ENCODE data around the gene DGCR8. TPM values are rescaled to one million over a fixed set of nuclear protein-coding genes. Genes with fewer than 3 reads are reported as not detected.

Gene DGCR8
- total RNA-seq, 3 donors from 2014 or later = 56.2 to 65.3 (median 60.9) TPM

DNA sequence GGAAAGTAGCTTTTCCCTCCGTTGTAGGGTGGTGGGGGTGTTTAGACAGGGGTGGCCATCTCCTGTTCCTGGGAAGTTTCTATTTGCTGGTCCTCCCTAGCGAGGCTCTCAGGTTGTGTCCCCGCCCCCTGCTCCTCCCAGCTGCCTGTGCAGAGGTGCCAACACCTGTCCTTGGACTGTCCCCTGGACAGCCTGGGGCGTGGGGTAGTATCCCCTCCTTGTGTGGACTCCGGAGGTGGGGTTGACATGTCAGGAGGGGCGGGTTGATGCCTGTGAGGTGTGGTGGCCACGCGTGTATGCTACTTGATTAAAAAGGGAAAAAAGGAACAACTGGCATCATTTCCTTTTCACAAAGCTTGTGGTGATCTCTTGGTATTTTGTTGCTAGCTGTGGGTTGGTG is 21.6 kb downstream of the DGCR8 start:
- H3K27me3 Mint-ChIP-seq (ENCODE audit: low read depth) = no peaks in the 10 kb centered on the region
- peaks cover 47% of the 10 kb centered on the region for H3K4me1 Mint-ChIP-seq (ENCODE audit: low read depth)
- no peaks in the 10 kb centered on the region for H3K9me3 Mint-ChIP-seq
- DNase-seq = no peak
- H3K4me3 Mint-ChIP-seq = no peak overlapping the region
- no peak for ATAC-seq
- H3K36me3 Mint-ChIP-seq (ENCODE audit: insufficient read depth) = peaks cover 26% of the 10 kb centered on the region

GRCh38 chr22:20102203-20102780 is 22.3 kb downstream of the DGCR8 start:
- peaks cover 20% of the 10 kb centered on the region for H3K36me3 Mint-ChIP-seq (ENCODE audit: insufficient read depth)
- H3K27me3 Mint-ChIP-seq (ENCODE audit: low read depth) = no peaks in the 10 kb centered on the region
- no peaks in the 10 kb centered on the region for H3K9me3 Mint-ChIP-seq
- peaks cover 45% of the 10 kb centered on the region for H3K4me1 Mint-ChIP-seq (ENCODE audit: low read depth)
- DNase-seq (no peak), ATAC-seq (no peak)
- H3K4me3 Mint-ChIP-seq = no peak overlapping the region

- H3K36me3 Mint-ChIP-seq (ENCODE audit: insufficient read depth) = peaks cover 7% of the 10 kb centered on the region
- no peaks in the 10 kb centered on the region for H3K27me3 Mint-ChIP-seq (ENCODE audit: low read depth)
- H3K9me3 Mint-ChIP-seq = no peaks in the 10 kb centered on the region
- ATAC-seq (no peak), DNase-seq (no peak)
- no peak overlapping the region for H3K4me3 Mint-ChIP-seq
- H3K4me1 Mint-ChIP-seq (ENCODE audit: low read depth) = peaks cover 17% of the 10 kb centered on the region
Observed at GRCh38 chr22:20105456-20106204, 25.6 kb downstream of the DGCR8 start.

- Mint-ChIP-seq H3K4me1 (ENCODE audit: low read depth) (peaks cover 10% of the 10 kb centered on the region), H3K27me3 (ENCODE audit: low read depth) (no peaks in the 10 kb centered on the region), H3K36me3 (ENCODE audit: insufficient read depth) (peaks cover 7% of the 10 kb centered on the region), H3K9me3 (no peaks in the 10 kb centered on the region), H3K4me3 (no peak overlapping the region)
- no peak for ATAC-seq
- no peak for DNase-seq
Observed at GRCh38 chr22:20106205-20106848, 26.3 kb downstream of the DGCR8 start.

DNA sequence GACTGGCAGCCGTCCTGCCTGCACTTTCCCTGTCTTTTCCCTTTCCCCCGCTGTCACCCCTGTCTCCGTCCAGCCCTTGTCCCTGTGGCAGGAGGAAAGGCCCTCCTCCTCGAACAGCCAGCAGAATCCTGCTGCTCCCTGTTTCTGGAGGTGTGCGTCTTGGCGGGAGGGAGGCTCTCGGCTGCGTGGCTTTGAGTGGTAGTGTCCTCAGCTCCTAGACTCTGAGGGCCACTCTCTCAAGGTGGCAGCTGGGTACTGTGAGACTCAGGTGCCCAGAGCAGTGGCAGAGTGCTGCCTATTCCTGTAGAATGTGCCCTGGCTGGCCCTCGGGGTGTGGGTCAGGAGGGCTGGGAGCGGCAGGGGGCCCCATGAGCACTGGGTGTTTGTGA is 26.8 kb downstream of the DGCR8 start:
- no peaks in the 10 kb centered on the region for H3K9me3 Mint-ChIP-seq
- no peak for ATAC-seq
- no peak for DNase-seq
- H3K27me3 Mint-ChIP-seq (ENCODE audit: low read depth) = no peaks in the 10 kb centered on the region
- H3K4me1 Mint-ChIP-seq (ENCODE audit: low read depth) = peaks cover 7% of the 10 kb centered on the region
- H3K4me3 Mint-ChIP-seq = no peak overlapping the region
- H3K36me3 Mint-ChIP-seq (ENCODE audit: insufficient read depth) = peaks cover 8% of the 10 kb centered on the region

- H3K36me3 Mint-ChIP-seq (ENCODE audit: insufficient read depth) = peaks cover 6% of the 10 kb centered on the region
- no peak overlapping the region for H3K4me3 Mint-ChIP-seq
- H3K4me1 Mint-ChIP-seq (ENCODE audit: low read depth) = peaks cover 4% of the 10 kb centered on the region
- DNase-seq = no peak
- no peak for ATAC-seq
- no peaks in the 10 kb centered on the region for H3K27me3 Mint-ChIP-seq (ENCODE audit: low read depth)
- no peaks in the 10 kb centered on the region for H3K9me3 Mint-ChIP-seq
Observed at GRCh38 chr22:20107471-20107901, 27.4 kb downstream of the DGCR8 start.

- Mint-ChIP-seq H3K36me3 (ENCODE audit: insufficient read depth) (peaks cover 6% of the 10 kb centered on the region), H3K4me3 (no peak overlapping the region), H3K9me3 (no peaks in the 10 kb centered on the region), H3K27me3 (ENCODE audit: low read depth) (no peaks in the 10 kb centered on the region), H3K4me1 (ENCODE audit: low read depth) (peaks cover 4% of the 10 kb centered on the region)
- ATAC-seq (no peak), DNase-seq (no peak)
Observed at GRCh38 chr22:20107951-20108756, 28.1 kb downstream of the DGCR8 start.

GRCh38 chr22:20108757-20109230 is 28.8 kb downstream of the DGCR8 start:
- H3K4me1 Mint-ChIP-seq (ENCODE audit: low read depth) = peaks cover 4% of the 10 kb centered on the region
- H3K9me3 Mint-ChIP-seq = no peaks in the 10 kb centered on the region
- H3K27me3 Mint-ChIP-seq (ENCODE audit: low read depth) = no peaks in the 10 kb centered on the region
- H3K4me3 Mint-ChIP-seq = no peak overlapping the region
- ATAC-seq (no peak), DNase-seq (no peak)
- peaks cover 6% of the 10 kb centered on the region for H3K36me3 Mint-ChIP-seq (ENCODE audit: insufficient read depth)

DNA sequence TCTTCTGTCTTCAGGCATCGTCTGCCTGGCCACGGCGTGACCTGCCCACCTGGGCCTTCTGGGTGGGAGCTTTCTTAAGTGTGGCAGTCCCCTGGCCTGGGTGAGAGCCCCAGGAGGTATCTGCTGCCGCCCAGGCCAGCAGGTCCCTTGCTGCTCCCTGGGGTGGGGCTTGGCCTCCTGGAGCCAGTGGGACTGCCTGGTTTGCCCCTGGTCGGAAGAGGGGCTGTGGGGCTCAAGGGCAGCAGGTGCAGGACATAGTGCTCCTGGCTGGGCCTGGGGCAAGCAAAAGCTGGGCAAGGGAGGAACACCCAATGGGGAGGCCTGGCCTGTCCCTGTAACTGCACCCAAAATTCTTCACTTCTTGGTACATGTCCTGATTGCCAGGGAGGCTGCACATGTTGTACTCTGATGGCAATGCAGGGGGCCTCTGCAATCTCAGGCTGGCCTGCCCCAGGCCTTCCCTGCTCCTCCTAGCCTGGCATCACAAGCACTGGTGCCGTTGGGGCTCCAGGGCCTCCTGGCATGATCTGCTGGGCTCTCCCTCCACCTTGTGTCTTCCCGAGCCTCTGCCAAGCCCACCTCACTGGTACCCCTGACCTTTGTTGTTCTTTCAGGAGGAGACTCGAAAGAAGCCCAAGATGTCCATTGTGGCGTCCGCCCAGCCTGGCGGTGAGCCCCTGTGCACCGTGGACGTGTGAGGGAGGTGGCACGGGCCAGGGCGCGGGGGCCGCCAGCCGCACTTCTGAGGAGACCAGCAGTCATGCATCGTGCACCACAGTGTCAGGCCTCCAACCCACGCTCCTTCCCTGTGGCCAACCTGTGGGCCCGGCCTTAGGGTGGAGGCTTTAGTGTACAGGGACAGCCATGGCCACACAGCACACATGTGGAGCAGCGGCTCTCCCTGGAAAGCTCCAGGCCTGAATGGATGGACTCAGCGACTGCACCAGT is 29.6 kb downstream of the DGCR8 start:
- Mint-ChIP-seq H3K9me3 (no peaks in the 10 kb centered on the region), H3K27me3 (ENCODE audit: low read depth) (no peaks in the 10 kb centered on the region), H3K36me3 (ENCODE audit: insufficient read depth) (peaks cover 8% of the 10 kb centered on the region), H3K4me3 (no peak overlapping the region), H3K4me1 (ENCODE audit: low read depth) (peaks cover 9% of the 10 kb centered on the region)
- DNase-seq (no peak), ATAC-seq (no peak)

GRCh38 chr22:20110359-20110985 is 30.4 kb downstream of the DGCR8 start:
- ATAC-seq (no peak), DNase-seq (no peak)
- Mint-ChIP-seq H3K4me3 (no peak overlapping the region), H3K9me3 (no peaks in the 10 kb centered on the region), H3K4me1 (ENCODE audit: low read depth) (peaks cover 14% of the 10 kb centered on the region), H3K27me3 (ENCODE audit: low read depth) (no peaks in the 10 kb centered on the region), H3K36me3 (ENCODE audit: insufficient read depth) (peaks cover 8% of the 10 kb centered on the region)

DNA sequence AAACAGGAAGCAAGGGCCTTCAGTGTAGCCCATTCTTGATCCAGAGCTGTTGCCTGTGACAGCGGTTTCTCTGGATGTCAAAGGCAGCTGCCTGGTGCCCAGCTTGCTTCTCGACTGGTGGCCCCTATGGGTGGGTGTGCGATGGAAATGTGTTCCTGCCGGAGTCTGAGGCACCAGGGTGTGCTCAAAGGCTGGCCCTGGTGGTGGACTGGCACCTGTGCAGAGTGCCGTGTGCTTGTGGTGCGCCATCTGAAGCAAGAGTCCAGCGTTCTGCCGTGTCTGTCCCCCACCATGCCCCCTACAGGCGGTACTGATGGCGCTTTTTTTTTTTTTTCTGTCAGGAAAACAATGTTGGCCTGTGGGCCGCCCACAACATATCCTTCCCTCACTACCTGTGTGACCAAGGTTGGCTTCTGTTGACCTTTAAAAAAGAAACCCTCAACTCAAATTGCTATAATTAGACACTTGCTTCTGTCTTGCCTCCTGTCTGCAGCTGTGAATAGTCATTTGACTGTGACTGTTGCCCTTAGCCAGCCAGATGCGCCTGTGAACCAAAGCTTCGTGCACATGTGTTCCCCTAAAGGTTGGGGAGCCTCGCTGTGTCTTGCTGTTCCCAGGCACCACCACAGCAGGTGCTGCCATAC is 31.1 kb downstream of the DGCR8 start:
- ATAC-seq (peak; percentile 53 to 56), DNase-seq (no peak)
- Mint-ChIP-seq H3K9me3 (no peaks in the 10 kb centered on the region), H3K4me3 (no peak overlapping the region), H3K4me1 (ENCODE audit: low read depth) (peaks cover 14% of the 10 kb centered on the region), H3K27me3 (ENCODE audit: low read depth) (no peaks in the 10 kb centered on the region), H3K36me3 (ENCODE audit: insufficient read depth) (peaks cover 8% of the 10 kb centered on the region)

DNA sequence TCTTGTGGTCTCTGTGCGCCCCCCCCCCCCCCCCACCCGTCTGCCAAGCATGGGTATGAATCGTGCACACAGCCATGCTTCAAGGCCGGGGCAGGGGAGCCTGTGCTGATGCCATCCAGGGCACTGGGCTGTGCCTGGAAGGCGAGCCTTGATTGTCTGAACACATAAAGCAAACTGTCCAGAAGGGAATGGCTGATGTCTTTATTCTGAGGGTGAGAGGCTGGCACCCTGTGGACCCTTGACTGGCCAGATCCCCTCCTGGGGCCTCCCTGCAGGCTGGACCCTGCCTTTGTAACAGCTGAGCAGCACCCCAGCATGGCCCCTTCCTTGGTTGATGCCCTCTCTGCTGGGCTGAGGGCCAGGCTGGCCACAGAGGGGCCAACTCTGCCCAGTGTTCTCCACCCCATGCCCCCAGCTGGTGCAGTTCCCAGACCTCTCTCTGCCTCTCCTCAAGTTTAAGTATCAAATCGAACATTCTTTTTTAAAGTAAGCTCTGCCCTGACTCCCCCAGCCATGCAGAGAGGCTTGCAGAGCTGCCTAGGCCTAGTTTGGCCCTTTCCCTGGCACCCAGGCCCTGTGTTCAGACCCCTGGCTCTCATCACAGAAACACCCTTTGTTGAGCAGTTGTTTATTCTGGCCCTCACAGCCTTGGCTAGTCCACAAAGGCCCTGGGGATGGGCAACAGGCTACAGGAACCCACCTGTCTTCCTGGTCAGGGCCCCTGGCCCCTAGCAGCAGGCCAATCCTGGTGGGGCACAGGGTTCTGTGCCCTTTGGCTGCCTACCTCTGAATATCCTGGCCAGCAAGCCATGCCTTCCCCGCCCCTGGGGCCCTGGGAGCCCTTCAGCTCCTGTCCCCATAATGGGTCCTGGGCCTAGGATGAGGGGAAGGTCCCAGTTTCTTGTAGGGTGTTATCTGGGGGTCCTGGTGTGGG is 31.9 kb downstream of the DGCR8 start:
- peaks cover 14% of the 10 kb centered on the region for H3K4me1 Mint-ChIP-seq (ENCODE audit: low read depth)

More for the DNA sequence above, 31.9 kb downstream of the DGCR8 start:
- H3K4me3 Mint-ChIP-seq = no peak overlapping the region
- DNase-seq (no peak), ATAC-seq (peak in 1 of 2 donors; percentile 9)
- H3K27me3 Mint-ChIP-seq (ENCODE audit: low read depth) = no peaks in the 10 kb centered on the region
- no peaks in the 10 kb centered on the region for H3K9me3 Mint-ChIP-seq
- H3K36me3 Mint-ChIP-seq (ENCODE audit: insufficient read depth) = peaks cover 8% of the 10 kb centered on the region
